GM12875 (cell line): ENCODE data around the gene SLC35C1.

ENCODE experiments used
- H3K4me3 ChIP-seq: one replicate; pipeline ENCODE4 v1.5.1; 2011; ENCODE audit warnings: low read depth, low read length, control low read depth
- TF ChIP-seq, protein P1 (sequence below): IDR thresholded peaks from 2 replicates; pipeline ENCODE4 v1.5.1; 2011; ENCODE audit warnings: low read depth, mild to moderate bottlenecking, control low read depth, inconsistent platforms, low read length, moderate library complexity, borderline replicate concordance; ENCODE audit not compliant: insufficient read depth

Gene SLC35C1

DNA sequence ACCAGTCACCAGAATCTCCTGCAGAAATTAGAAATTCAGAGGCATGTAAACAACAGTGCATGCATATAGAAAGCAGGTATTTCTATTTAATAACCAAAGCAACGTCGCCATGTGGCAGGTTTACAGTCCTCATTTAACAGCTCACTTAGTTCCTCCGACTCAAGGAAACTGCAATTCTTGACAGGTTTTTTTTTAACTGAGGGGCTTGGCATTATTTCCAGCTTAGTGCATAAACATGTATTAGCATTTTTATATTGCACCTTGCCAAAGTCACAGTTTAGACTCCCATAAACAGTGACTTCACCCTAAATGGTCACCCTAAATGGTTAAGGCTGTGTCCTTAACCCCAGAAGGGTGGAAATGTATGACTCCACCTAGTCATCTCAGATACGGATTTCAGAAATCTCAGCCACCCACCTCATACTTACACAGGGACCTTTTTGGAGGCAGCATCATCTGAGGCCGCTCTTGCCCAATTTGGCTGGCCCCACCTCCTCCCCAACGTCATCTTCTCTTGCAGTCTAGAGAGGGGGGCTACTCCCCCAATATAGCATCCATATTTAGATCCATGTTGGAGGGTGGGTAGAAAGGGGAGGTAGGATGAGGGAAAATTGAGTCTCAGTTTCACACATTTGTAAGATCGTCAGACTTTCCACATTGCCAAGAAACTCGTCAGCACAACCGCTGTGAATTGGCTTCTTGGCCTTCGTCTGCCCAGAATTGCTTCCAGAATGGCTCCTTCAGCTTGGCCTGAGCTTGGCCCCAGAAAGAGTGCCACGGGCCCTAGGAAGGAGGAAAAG lies 31.8 kb upstream of the SLC35C1 start:
- TF ChIP-seq, protein P1, sequence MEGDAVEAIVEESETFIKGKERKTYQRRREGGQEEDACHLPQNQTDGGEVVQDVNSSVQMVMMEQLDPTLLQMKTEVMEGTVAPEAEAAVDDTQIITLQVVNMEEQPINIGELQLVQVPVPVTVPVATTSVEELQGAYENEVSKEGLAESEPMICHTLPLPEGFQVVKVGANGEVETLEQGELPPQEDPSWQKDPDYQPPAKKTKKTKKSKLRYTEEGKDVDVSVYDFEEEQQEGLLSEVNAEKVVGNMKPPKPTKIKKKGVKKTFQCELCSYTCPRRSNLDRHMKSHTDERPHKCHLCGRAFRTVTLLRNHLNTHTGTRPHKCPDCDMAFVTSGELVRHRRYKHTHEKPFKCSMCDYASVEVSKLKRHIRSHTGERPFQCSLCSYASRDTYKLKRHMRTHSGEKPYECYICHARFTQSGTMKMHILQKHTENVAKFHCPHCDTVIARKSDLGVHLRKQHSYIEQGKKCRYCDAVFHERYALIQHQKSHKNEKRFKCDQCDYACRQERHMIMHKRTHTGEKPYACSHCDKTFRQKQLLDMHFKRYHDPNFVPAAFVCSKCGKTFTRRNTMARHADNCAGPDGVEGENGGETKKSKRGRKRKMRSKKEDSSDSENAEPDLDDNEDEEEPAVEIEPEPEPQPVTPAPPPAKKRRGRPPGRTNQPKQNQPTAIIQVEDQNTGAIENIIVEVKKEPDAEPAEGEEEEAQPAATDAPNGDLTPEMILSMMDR, result no peak
- no peak overlapping the region for H3K4me3 ChIP-seq

DNA sequence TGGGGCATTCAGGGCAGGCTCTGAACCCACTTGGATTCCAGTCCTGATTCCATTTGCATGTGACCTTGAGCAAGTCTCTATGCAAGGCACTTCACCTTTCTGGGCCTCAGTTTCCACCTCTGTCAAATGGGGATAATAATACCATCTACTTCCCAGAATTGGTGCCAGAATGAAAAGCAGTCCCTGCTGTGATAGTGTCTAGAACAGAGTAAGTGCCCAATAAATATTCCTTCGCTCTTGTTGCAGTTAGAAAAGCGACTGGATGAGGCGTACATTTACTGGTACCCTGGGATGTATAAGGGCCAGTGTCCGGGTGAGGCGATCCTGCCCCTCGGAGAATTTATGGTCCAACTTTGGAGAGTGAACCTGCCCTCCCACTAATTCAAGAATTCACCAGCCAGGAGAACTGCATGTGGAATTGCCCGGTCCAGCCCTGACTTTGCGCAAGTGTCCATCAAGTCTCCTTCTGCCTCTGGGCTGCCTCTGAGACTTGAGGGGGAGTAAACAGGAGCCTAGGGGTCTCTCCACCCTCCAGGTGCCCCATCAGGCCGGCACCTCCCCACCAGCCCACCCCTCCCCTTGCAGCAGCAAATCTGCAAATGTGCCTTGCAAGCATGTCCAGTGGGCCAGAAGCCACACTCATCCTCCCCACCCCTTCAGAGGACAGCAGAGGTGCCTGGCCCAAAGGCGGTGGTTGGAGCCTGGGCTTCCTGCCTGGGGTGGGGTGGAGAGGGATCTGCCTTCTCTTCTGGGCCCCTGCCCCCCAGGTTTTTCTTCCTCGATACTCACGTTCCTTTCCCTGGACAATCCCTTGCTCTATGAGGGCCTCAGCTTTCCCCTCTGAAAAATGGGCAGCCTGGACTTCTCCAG lies 30.9 kb upstream of the SLC35C1 start:
- TF ChIP-seq, protein P1, result no peak
- H3K4me3 ChIP-seq, result no peak overlapping the region

DNA sequence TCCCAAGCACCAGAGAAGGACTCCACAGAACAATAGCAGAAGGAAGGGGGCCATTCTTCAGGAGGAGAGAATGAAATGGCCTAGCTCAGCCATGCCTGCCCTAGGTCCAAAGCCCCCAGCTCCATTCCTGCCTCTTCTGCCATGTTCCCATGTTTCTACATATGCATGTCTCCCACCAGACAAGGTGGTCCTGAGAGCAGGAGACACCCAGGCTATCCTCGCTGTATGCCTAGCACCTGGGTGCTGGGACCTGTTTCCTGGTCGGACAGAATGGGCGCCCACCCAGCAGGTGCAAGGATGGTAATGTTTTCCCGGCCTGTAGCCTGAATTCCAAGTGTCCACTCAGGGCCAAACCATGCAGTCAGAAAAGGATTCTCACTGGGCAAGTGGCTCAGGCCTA lies 30.2 kb upstream of the SLC35C1 start:
- TF ChIP-seq, protein P1, result no peak
- no peak overlapping the region for H3K4me3 ChIP-seq

DNA sequence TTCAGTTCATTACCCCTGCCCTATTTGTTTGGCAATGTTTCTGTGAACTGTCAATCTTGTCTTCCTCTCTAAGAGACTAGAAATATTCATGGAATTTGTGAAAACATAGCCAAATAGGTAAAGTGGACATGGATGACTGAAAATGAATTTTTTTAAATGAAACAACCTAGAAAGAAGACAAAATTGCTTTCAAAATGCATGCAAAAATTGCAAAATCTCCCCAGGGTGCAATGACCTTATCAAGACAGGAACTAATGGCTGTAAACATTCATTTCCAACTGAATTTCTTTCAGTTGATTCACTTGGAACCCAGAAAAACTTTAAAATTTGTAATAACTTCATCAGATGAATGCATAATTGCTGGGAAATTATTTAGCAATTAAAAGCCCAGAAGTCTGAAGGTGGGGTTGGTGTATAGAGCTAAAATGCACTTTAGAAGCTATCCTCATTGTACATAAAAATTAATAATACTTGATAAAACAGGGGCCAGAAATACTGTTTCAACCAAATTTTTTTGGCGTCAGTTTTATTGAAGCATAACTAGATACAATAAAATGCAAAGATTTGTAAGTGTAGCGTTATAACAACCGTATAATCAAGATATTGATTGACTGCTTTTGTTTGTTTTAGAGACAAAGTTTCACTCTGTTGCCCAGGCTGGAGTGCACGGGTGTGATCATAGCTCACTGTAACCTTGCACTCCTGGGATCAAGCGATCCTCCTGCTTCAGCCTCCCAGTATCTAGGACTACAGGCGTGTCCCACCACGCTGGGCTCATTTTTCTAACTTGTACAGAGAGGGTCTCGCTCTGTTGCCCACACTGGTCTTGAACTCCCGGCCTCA lies 27.6 kb upstream of the SLC35C1 start:
- TF ChIP-seq, protein P1, result no peak
- no peak overlapping the region for H3K4me3 ChIP-seq

DNA sequence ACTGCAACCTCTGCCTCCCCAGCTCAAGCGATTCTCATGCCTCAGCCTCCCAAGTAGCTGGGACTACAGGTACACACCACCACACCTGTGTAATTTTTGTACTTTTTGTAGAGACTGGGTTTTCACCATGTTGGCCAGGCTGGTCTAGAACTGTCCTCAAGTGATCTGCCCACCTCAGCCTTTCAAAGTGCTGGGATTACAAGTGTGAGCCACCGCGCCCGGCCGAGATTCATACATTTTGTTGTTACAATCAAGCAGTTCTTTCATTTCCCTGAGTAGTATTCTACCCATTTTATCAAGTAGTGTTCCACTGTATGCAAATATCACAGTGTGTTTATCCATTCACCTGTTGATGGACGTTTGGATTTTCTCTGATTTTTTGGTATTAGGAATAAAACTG lies 26.6 kb upstream of the SLC35C1 start:
- H3K4me3 ChIP-seq, result no peak overlapping the region
- TF ChIP-seq, protein P1, result no peak

DNA sequence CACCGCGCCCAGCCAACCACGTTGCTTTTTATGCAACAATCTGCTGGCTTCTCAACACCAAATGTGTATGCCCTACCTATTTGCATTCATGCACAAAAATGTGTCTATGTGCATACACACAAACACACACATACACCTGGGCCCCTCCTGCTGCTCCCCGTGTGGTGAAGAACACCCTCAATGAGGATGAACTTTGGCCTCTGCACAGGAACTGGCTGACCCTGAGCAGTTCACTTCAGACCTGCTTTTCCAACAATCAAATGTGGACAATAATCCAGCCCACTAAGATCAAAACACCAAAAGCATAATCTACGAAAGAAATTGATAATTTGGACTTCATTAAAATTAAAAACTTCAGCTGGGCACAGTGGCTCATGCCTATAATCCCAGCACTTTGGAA lies 25.3 kb upstream of the SLC35C1 start:
- no peak overlapping the region for H3K4me3 ChIP-seq
- TF ChIP-seq, protein P1, result no peak
